ENCODE results near the gene CLEC2L.

DNA sequence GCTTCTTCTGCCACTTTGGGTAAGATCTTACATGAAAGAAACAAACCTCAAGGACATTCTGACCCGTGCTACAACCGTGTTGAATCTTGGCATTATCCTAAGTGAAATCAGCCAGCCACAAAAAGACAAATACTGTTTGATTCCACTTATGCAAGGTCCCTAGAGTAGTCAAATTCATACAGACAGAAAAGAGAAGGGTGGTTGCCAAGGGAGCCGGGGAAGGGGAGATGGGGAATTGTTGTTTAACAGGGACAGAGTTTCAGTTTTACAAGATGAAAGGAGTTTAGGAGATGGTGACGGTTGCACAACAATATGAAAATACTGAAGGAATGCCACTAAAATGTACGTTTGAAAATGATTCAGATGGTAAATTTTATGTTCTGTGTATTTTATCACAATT, 12.2 kb upstream of the CLEC2L start:
- TF ChIP-seq BHLHE40 (IDR thresholded peaks at IDR 0.05; ENCODE audit: borderline replicate concordance) (no peak), ELF4 (IDR thresholded peaks at IDR 0.05) (no peak), ARNT (IDR thresholded peaks at IDR 0.05) (no peak), SP1 (IDR thresholded peaks at IDR 0.05) (no peak), FOXK2 (IDR thresholded peaks at IDR 0.05) (no peak), FOXM1 (IDR thresholded peaks at IDR 0.05; ENCODE audit: borderline replicate concordance) (no peak), SUZ12 (IDR thresholded peaks at IDR 0.05) (no peak), FOXA1 (IDR thresholded peaks at IDR 0.05) (no peak), ZNF384 (IDR thresholded peaks at IDR 0.05) (no peak), NFRKB (IDR thresholded peaks at IDR 0.05) (no peak), LEF1 (IDR thresholded peaks at IDR 0.05; ENCODE audit: borderline replicate concordance) (no peak), TARDBP (IDR thresholded peaks at IDR 0.05) (no peak), HDGF (IDR thresholded peaks at IDR 0.05; ENCODE audit: borderline replicate concordance) (no peak)
